K562 (cell line): ENCODE data around the gene RRP9. TPM values are rescaled to one million over a fixed set of nuclear protein-coding genes. Genes with fewer than 3 reads are reported as not detected.

Experiments
- ATAC-seq: fragments of 200-7000 bp; cut with Tn5 transposase; 3 replicates; pipeline ENCODE4 v1.9.1; 2020; ENCODE audit warnings: moderate library complexity
- BruUV-seq: library from RNA; stranded (reverse); fragments of 400-500 nt; replicated peaks from 2 replicates; lab custom pipeline; 2021; lab: Mats Ljungman, UMichigan
- CTCF ChIA-PET: fragments of 300-600 bp; formaldehyde crosslinking; extraction: SDS; loops from one replicate; lab custom pipeline; 2021; ENCODE audit warnings: low intra/inter-chr PET ratio; lab: Yijun Ruan, JAX
- POLR2A ChIA-PET: fragments of 300-600, 350-650 bp; sonication (Branson Sonifier 250); formaldehyde crosslinking; extraction: SDS; loops from one replicate; lab custom pipeline; 2021; ENCODE audit warnings: antibody characterized with exemption, inconsistent platforms; lab: Yijun Ruan, JAX
- DNase-seq, 4 experiments: peaks; one replicate each; pipeline versions ENCODE4 v3.0.0 to v3.0.0-alpha.2; 2011 to 2018; ENCODE audit warnings: low spot score in 3 of 4, mixed read lengths in 3 of 4; ENCODE audit errors: extremely low read depth in 1 of 4
- FAIRE-seq: peaks from 2 replicates; lab custom pipeline; 2011; peaks lifted over from hg19 to GRCh38; lab: Jason Lieb, UNC
- H2AFZ ChIP-seq: 2 replicates; pipeline ENCODE4 v1.6.0; 2011; ENCODE audit warnings: low read depth, low read length, control low read depth, inconsistent platforms
- H3K27ac ChIP-seq: fragments of 200-600 bp; 3 replicates; pipeline ENCODE4 v1.8.0; 2011; ENCODE audit warnings: low read depth, mild to moderate bottlenecking, control low read depth, inconsistent platforms, low read length, moderate library complexity, mixed read lengths; ENCODE audit errors: extremely low read depth
- H3K27me3 ChIP-seq, 2 experiments: fragments of 300-600 bp in 1 of 2; 2 replicates in 1 of 2; 3 replicates in 1 of 2; pipeline versions ENCODE4 v1.6.0 to v1.8.0; 2011; ENCODE audit warnings: inconsistent platforms in 2 of 2, low read length in 2 of 2, mild to moderate bottlenecking in 1 of 2, mixed read lengths in 1 of 2, moderate library complexity in 1 of 2; ENCODE audit not compliant: control insufficient read depth in 2 of 2, insufficient read depth in 2 of 2
- H3K36me3 ChIP-seq: fragments of 300-600 bp; 3 replicates; pipeline ENCODE4 v1.8.0; 2011; ENCODE audit warnings: mild to moderate bottlenecking, low read length, inconsistent platforms; ENCODE audit not compliant: control insufficient read depth, insufficient read depth
- H3K4me1 ChIP-seq, 2 experiments: fragments of 200-600 bp in 1 of 2; replicated peaks in 1 of 2; 2 replicates in 1 of 2; 3 replicates in 1 of 2; pipeline versions ENCODE4 v1.5.1 to v1.8.0; 2011; ENCODE audit warnings: inconsistent platforms in 2 of 2, low read length in 2 of 2, mild to moderate bottlenecking in 1 of 2, mixed read lengths in 1 of 2, moderate library complexity in 1 of 2; ENCODE audit not compliant: control insufficient read depth in 2 of 2, insufficient read depth in 2 of 2
- H3K4me2 ChIP-seq: 2 replicates; pipeline ENCODE4 v1.6.1; 2011; ENCODE audit warnings: low read length, control low read depth, inconsistent platforms, mixed read lengths; ENCODE audit not compliant: insufficient read depth
- H3K4me3 ChIP-seq: fragments of 200-600 bp; sonication (generic), shearing (Covaris generic); 2 replicates; pipeline ENCODE4 v1.5.1; 2016; ENCODE audit warnings: control low read depth, inconsistent platforms
- H3K79me2 ChIP-seq: fragments of 200-600 bp; 3 replicates; pipeline ENCODE4 v1.8.0; 2011; ENCODE audit warnings: low read length, inconsistent platforms; ENCODE audit not compliant: control insufficient read depth, insufficient read depth
- H3K9ac ChIP-seq, 2 experiments: 2 replicates each; pipeline versions ENCODE4 v1.6.0 to v1.6.1; 2011; ENCODE audit warnings: low read depth in 2 of 2, low read length in 2 of 2, control low read depth in 1 of 2, inconsistent platforms in 1 of 2, mild to moderate bottlenecking in 1 of 2, mixed read lengths in 1 of 2; ENCODE audit not compliant: insufficient read depth in 1 of 2
- H3K9me1 ChIP-seq: one replicate; pipeline ENCODE4 v1.6.0; 2011; ENCODE audit warnings: inconsistent platforms, mild to moderate bottlenecking, low read length, moderate library complexity; ENCODE audit not compliant: control insufficient read depth, insufficient read depth
- H3K9me3 ChIP-seq: replicated peaks from 2 replicates; pipeline ENCODE4 v1.5.1; 2011; ENCODE audit warnings: low read depth, low read length, inconsistent platforms; ENCODE audit not compliant: control insufficient read depth, insufficient read depth
- H4K20me1 ChIP-seq: replicated peaks from 2 replicates; pipeline ENCODE4 v1.6.1; 2011; ENCODE audit warnings: low read length, inconsistent platforms, mixed read lengths; ENCODE audit not compliant: control insufficient read depth, insufficient read depth
- CBFA2T3 ChIP-seq: fragments of 450-650 bp; IDR thresholded peaks from 2 replicates; pipeline ENCODE4 v1.6.1; 2017
- CHD2 ChIP-seq: IDR thresholded peaks from 2 replicates; pipeline ENCODE4 v1.6.1; 2011; ENCODE audit warnings: low read depth, low read length
- GABPB1 ChIP-seq: sonication (generic); formaldehyde crosslinking; IDR thresholded peaks from 2 replicates; pipeline ENCODE4 v1.8.0; 2022; ENCODE audit warnings: mild to moderate bottlenecking, missing genetic modification reagents
- GATAD2B ChIP-seq: fragments of 450-650 bp; IDR thresholded peaks from 2 replicates; pipeline ENCODE4 v1.6.1; 2017; ENCODE audit warnings: mild to moderate bottlenecking, borderline replicate concordance
- IRF1 ChIP-seq: sonication (generic); formaldehyde crosslinking; IDR thresholded peaks from 2 replicates; pipeline ENCODE4 v1.8.0; 2022; ENCODE audit warnings: missing genetic modification reagents, mild to moderate bottlenecking, borderline replicate concordance
- MAX ChIP-seq: sonication (generic); formaldehyde crosslinking; IDR thresholded peaks from 2 replicates; pipeline ENCODE4 v1.9.0; 2022; ENCODE audit warnings: mild to moderate bottlenecking, missing genetic modification reagents
- NR0B1 ChIP-seq: fragments of 450-650 bp; IDR thresholded peaks from one replicate; pipeline ENCODE4 v1.6.1; 2018; ENCODE audit warnings: mild to moderate bottlenecking, moderate library complexity; ENCODE audit not compliant: partially characterized antibody
- RBM34 ChIP-seq: fragments of 200-400 bp; formaldehyde crosslinking; IDR thresholded peaks from 2 replicates; pipeline ENCODE4 v1.6.1; 2018; ENCODE audit warnings: low read length, borderline replicate concordance; ENCODE audit not compliant: insufficient read depth
- RREB1 ChIP-seq: fragments of 250-450 bp; sonication (Bioruptor Pico); IDR thresholded peaks from 2 replicates; pipeline ENCODE4 v1.4.0; 2020
- U2AF2 ChIP-seq: fragments of 200-400 bp; formaldehyde crosslinking; optimal IDR thresholded peaks from 2 replicates; pipeline ENCODE3; 2017; ENCODE audit warnings: low read depth, mild to moderate bottlenecking, low read length
- ZNF263 ChIP-seq: sonication (generic); formaldehyde crosslinking; IDR thresholded peaks from 2 replicates; pipeline ENCODE4 v1.8.0; 2022; ENCODE audit warnings: mild to moderate bottlenecking, missing genetic modification reagents, borderline replicate concordance
- ZNF707 ChIP-seq: fragments of 250-450 bp; sonication (Bioruptor Pico); conservative IDR thresholded peaks from 2 replicates; pipeline ENCODE4 v1.8.0; 2022; ENCODE audit warnings: inconsistent platforms, mild to moderate bottlenecking, moderate library complexity
- ZNF76 ChIP-seq: fragments of 250-450 bp; sonication (Bioruptor Pico); IDR thresholded peaks from 2 replicates; pipeline ENCODE4 v1.4.0; 2020; ENCODE audit warnings: mild to moderate bottlenecking, moderate library complexity, borderline replicate concordance
- WGBS: fragments of 100-300 bp; shearing (Covaris generic); methylation state at CpG from one replicate; pipeline ENCODE4 v1.1.6; 2016; ENCODE audit warnings: low coverage, mixed read lengths; ENCODE audit not compliant: insufficient coverage; ENCODE audit errors: missing lambda C conversion rate; 5-methylcytosine and 5-hydroxymethylcytosine counted together
- in situ Hi-C: fragments of 300-500 bp; cut with MboI; formaldehyde crosslinking; loops from 4 replicates; pipeline ENCODE4 v1.15.0; 2018; ENCODE audit warnings: inconsistent platforms, mixed read lengths
- intact Hi-C: fragments of 100-400 bp; cut with micrococcal nuclease; formaldehyde crosslinking; loops from 2 replicates; pipeline ENCODE4 v1.14.2; 2022
- polyA plus RNA-seq, 8 experiments: library from polyadenylated mRNA; depleted of rRNA in 4 of 8; stranded (reverse) in 5 of 8; unstranded in 3 of 8; fragments of >200 nt; fragmentation: Nextera tagmentation in 2 of 8; fragmentation: Illumina TruSeq in 1 of 8; extraction: Ambion mirVana in 2 of 8; extraction: Trizol in 1 of 8; gene quantifications; 2 replicates each; pipeline versions ENCODE4 v1.2.1 to v1.2.3, GENCODE V29; 2011 to 2014; ENCODE audit warnings: inconsistent platforms in 1 of 8, missing spikeins in 1 of 8
- total RNA-seq, 7 experiments: library from RNA; depleted of rRNA in 6 of 7; stranded (reverse); fragments of >200 nt in 6 of 7; fragmentation: Illumina TruSeq in 2 of 7; extraction: Trizol in 2 of 7; gene quantifications; 2 replicates each; pipeline versions ENCODE4 v1.2.1 to v1.2.3, GENCODE V29; 2011 to 2021; ENCODE audit warnings: low replicate concordance in 1 of 7
- TF ChIP-seq, protein P1 (sequence below): sonication (generic); formaldehyde crosslinking; IDR thresholded peaks from 2 replicates; pipeline ENCODE4 v1.8.1; 2023; ENCODE audit warnings: mild to moderate bottlenecking, missing genetic modification reagents

The RRP9 gene
- total and polyA plus RNA-seq, 9 of the 15 experiments (the other 6 are each of a cell fraction or from before 2014, with no cell fraction given) = 5.2 to 67.0 (median 45.9) TPM

DNA sequence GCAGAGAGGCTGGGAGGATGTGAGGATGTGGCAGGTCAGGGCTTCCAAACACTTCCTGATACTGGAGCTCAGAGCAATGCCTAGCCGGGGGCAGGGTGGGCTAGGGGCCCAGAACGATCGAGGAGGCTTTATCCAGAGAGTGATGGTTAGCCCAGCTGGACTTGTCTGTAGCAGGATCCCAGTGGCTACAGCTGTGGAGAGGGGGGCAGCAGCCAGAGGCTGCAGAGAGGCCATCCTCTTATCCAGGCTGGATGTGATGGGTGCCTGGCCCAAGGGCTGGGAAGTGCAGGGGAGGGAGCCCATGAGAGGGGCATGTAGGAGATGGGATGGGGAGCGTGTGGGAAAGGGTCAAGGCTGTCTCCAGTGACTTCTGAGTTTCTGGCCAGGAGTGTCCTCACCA lies 5.1 kb upstream of the RRP9 start:
- no peaks in the 10 kb centered on the region for H3K9me3 ChIP-seq
- CTCF ChIA-PET = no interaction called here
- no peaks in the 10 kb centered on the region for H3K27me3 ChIP-seq
- no peaks in the 10 kb centered on the region for H4K20me1 ChIP-seq
- no peak overlapping the region for H3K27ac ChIP-seq
- no TSS peak for BruUV-seq
- FAIRE-seq = no peak
- intact Hi-C loops = no loop called here
- POLR2A ChIA-PET = no interaction called here
- H3K4me1 ChIP-seq = peaks cover 10 to 22% of the 10 kb centered on the region in 2 experiments; a peak in 4 of 5 replicates
- H2AFZ ChIP-seq = no peak overlapping the region
- H3K36me3 ChIP-seq = no peaks in the 10 kb centered on the region
- no peak for DNase-seq
- WGBS = 4% methylated on average over 4 of the region's 4 CpGs
- no peak for ATAC-seq
- H3K9ac ChIP-seq = no peak overlapping the region
- no peaks in the 10 kb centered on the region; the same call in 2 of the 3 replicates for H3K79me2 ChIP-seq
- in situ Hi-C loops = no loop called here
- H3K4me3 ChIP-seq = no peak overlapping the region
- H3K9me1 ChIP-seq = no peaks in the 10 kb centered on the region
- H3K4me2 ChIP-seq = no peak overlapping the region
- no peak for TF ChIP-seq GATAD2B
- TF ChIP-seq GABPB1 (CRISPR knock-in tag) = no peak
- no peak for TF ChIP-seq U2AF2
- no peak for TF ChIP-seq NR0B1
- TF ChIP-seq, protein P1, sequence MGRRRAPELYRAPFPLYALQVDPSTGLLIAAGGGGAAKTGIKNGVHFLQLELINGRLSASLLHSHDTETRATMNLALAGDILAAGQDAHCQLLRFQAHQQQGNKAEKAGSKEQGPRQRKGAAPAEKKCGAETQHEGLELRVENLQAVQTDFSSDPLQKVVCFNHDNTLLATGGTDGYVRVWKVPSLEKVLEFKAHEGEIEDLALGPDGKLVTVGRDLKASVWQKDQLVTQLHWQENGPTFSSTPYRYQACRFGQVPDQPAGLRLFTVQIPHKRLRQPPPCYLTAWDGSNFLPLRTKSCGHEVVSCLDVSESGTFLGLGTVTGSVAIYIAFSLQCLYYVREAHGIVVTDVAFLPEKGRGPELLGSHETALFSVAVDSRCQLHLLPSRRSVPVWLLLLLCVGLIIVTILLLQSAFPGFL (CRISPR knock-in tag) = no peak
- no peak for TF ChIP-seq RBM34
- TF ChIP-seq ZNF263 (CRISPR knock-in tag) = no peak
- no peak for TF ChIP-seq ZNF707 (CRISPR knock-in tag)
- TF ChIP-seq MAX (CRISPR knock-in tag) = no peak
- TF ChIP-seq IRF1 (CRISPR knock-in tag) = no peak
- TF ChIP-seq RREB1 (CRISPR knock-in tag) = no peak
- no peak for TF ChIP-seq ZNF76 (CRISPR knock-in tag)
- no peak for TF ChIP-seq CHD2
- TF ChIP-seq CBFA2T3 = no peak
